Smooth muscle cell (in vitro differentiated cells): Measurements from ENCODE around the gene DZIP1L. TPM values are rescaled to one million over a fixed set of nuclear protein-coding genes. Genes with fewer than 3 reads are reported as not detected.

Experiments used
- DNase-seq: peaks from one replicate; lab custom pipeline; 2025; ENCODE audit not compliant: unreplicated experiment; lab: John Stamatoyannopoulos, UW
- H2AFZ ChIP-seq: fragments of 200-600 bp; sonication (generic); 2 replicates; pipeline ENCODE4 v1.6.0; 2016; ENCODE audit warnings: antibody characterized with exemption, low read depth, mild to moderate bottlenecking
- H3F3A ChIP-seq: fragments of 200-600 bp; sonication (generic); 2 replicates; pipeline ENCODE4 v1.6.0; 2017; ENCODE audit warnings: antibody characterized with exemption, low read depth
- H3K27ac ChIP-seq: fragments of 200-600 bp; sonication (generic); 2 replicates; pipeline ENCODE4 v1.5.1; 2016; ENCODE audit warnings: low read depth, mild to moderate bottlenecking
- H3K27me3 ChIP-seq: fragments of 200-600 bp; sonication (generic); 2 replicates; pipeline ENCODE4 v1.6.1; 2016; ENCODE audit warnings: low read depth, mild to moderate bottlenecking
- H3K36me3 ChIP-seq: fragments of 200-600 bp; sonication (generic); 2 replicates; pipeline ENCODE4 v1.5.1; 2016; ENCODE audit warnings: low read depth
- H3K4me1 ChIP-seq: fragments of 200-600 bp; sonication (generic); 2 replicates; pipeline ENCODE4 v1.5.1; 2016; ENCODE audit warnings: low read depth
- H3K4me2 ChIP-seq: fragments of 200-600 bp; sonication (generic); 2 replicates; pipeline ENCODE4 v1.6.0; 2016; ENCODE audit warnings: mild to moderate bottlenecking
- H3K4me3 ChIP-seq: fragments of 200-600 bp; sonication (generic); 2 replicates; pipeline ENCODE4 v1.5.1; 2016; ENCODE audit warnings: mild to moderate bottlenecking
- H3K79me2 ChIP-seq: fragments of 200-600 bp; sonication (generic); 2 replicates; pipeline ENCODE4 v1.6.0; 2016; ENCODE audit warnings: low read depth, mild to moderate bottlenecking
- H3K9ac ChIP-seq: fragments of 200-600 bp; sonication (generic); 2 replicates; pipeline ENCODE4 v1.6.0; 2016; ENCODE audit warnings: low read depth
- H3K9me3 ChIP-seq: fragments of 200-600 bp; sonication (generic); replicated peaks from 2 replicates; pipeline ENCODE4 v1.5.1; 2016; ENCODE audit warnings: low read depth
- H4K20me1 ChIP-seq: fragments of 200-600 bp; sonication (generic); 2 replicates; pipeline ENCODE4 v1.6.0; 2016; ENCODE audit warnings: low read depth
- CTCF ChIP-seq: fragments of 200-600 bp; sonication (generic); IDR thresholded peaks from 2 replicates; pipeline ENCODE4 v1.5.1; 2017; ENCODE audit warnings: borderline replicate concordance, mild to moderate bottlenecking, antibody characterized with exemption; ENCODE audit not compliant: insufficient read depth, poor library complexity, severe bottlenecking
- WGBS: methylation state at CpG from one replicate; pipeline ENCODE4 v1.1.7; 2016; ENCODE audit warnings: low lambda C conversion rate; 5-methylcytosine and 5-hydroxymethylcytosine counted together
- polyA plus RNA-seq: library from polyadenylated mRNA; unstranded; fragments of >200 nt; fragmentation: Nextera tagmentation; extraction: Ambion mirVana; gene quantifications from 2 replicates; pipeline ENCODE4 v1.2.1, GENCODE V29; 2016
- total RNA-seq: library from RNA; depleted of rRNA; stranded (reverse); fragments of >200 nt; gene quantifications from 2 replicates; pipeline ENCODE4 v1.2.3, GENCODE V29; 2014

DZIP1L gene
- total and polyA plus RNA-seq, 2 experiments from 2014 or later = 7.8 to 29.9 TPM

- Histone ChIP-seq H2AFZ (no peak overlapping the region), H3K4me2 (no peak overlapping the region), H3K4me1 (no peaks in the 10 kb centered on the region), H3K4me3 (no peak overlapping the region), H3K27me3 (no peaks in the 10 kb centered on the region), H3K79me2 (no peaks in the 10 kb centered on the region), H3F3A (no peaks in the 10 kb centered on the region), H3K9me3 (no peaks in the 10 kb centered on the region), H3K27ac (no peak overlapping the region), H3K36me3 (peaks cover 5% of the 10 kb centered on the region), H3K9ac (no peak overlapping the region), H4K20me1 (no peaks in the 10 kb centered on the region)
- no peak for DNase-seq
- WGBS = 93% methylated on average over 8 of the region's 8 CpGs
- no peak for TF ChIP-seq CTCF
Observed at GRCh38 chr3:138066383-138066782, 49.0 kb downstream of the DZIP1L start.

- Histone ChIP-seq H3K27me3 (no peaks in the 10 kb centered on the region), H3F3A (no peaks in the 10 kb centered on the region), H4K20me1 (no peaks in the 10 kb centered on the region), H2AFZ (no peak overlapping the region), H3K4me2 (no peak overlapping the region), H3K9ac (no peak overlapping the region), H3K4me1 (no peaks in the 10 kb centered on the region), H3K27ac (no peak overlapping the region), H3K4me3 (no peak overlapping the region), H3K36me3 (peaks cover 5% of the 10 kb centered on the region), H3K9me3 (no peaks in the 10 kb centered on the region), H3K79me2 (no peaks in the 10 kb centered on the region)
- no peak for DNase-seq
- WGBS = 100% methylated on average over 2 of the region's 2 CpGs
- no peak for TF ChIP-seq CTCF
Observed at GRCh38 chr3:138065949-138066348, 49.5 kb downstream of the DZIP1L start.

GRCh38 chr3:138063416-138063815 is 52.0 kb downstream of the DZIP1L start:
- Histone ChIP-seq H2AFZ (no peak overlapping the region), H3K9me3 (no peaks in the 10 kb centered on the region), H3K27ac (no peak overlapping the region), H3F3A (no peaks in the 10 kb centered on the region), H3K36me3 (peaks cover 5% of the 10 kb centered on the region), H4K20me1 (no peaks in the 10 kb centered on the region), H3K27me3 (no peaks in the 10 kb centered on the region), H3K4me1 (no peaks in the 10 kb centered on the region), H3K79me2 (no peaks in the 10 kb centered on the region), H3K4me3 (no peak overlapping the region), H3K9ac (no peak overlapping the region), H3K4me2 (no peak overlapping the region)
- no peak for TF ChIP-seq CTCF
- no peak for DNase-seq
- WGBS = 73% methylated on average over 4 of the region's 4 CpGs

GRCh38 chr3:138062626-138063025 is 52.8 kb downstream of the DZIP1L start:
- H3K9ac ChIP-seq = no peak overlapping the region
- WGBS = 68% methylated on average over 1 of the region's 1 CpG
- DNase-seq = no peak

More at GRCh38 chr3:138062626-138063025, 52.8 kb downstream of the DZIP1L start:
- no peak overlapping the region for H3K27ac ChIP-seq
- no peak overlapping the region for H3K4me3 ChIP-seq
- no peak for TF ChIP-seq CTCF
- no peaks in the 10 kb centered on the region for H4K20me1 ChIP-seq
- no peaks in the 10 kb centered on the region for H3K9me3 ChIP-seq
- H3F3A ChIP-seq = no peaks in the 10 kb centered on the region
- peaks cover 5% of the 10 kb centered on the region for H3K36me3 ChIP-seq
- no peaks in the 10 kb centered on the region for H3K79me2 ChIP-seq
- no peaks in the 10 kb centered on the region for H3K27me3 ChIP-seq
- H3K4me2 ChIP-seq = no peak overlapping the region
- no peak overlapping the region for H2AFZ ChIP-seq
- H3K4me1 ChIP-seq = no peaks in the 10 kb centered on the region
